Stomach (tissue), 9 donors: ENCODE results near the gene ESCO1. TPM values are rescaled to one million over a fixed set of nuclear protein-coding genes. Genes with fewer than 3 reads are reported as not detected.

Source experiments
- DNase-seq, 2 donors: peaks; one replicate each; pipeline versions ENCODE4 v3.0.0 to v3.0.0-alpha.2; 2013 to 2019
- H3K27ac ChIP-seq, 5 donors: fragments of 200-600 bp in 4 of 5; sonication (generic) in 4 of 5; one replicate each; pipeline ENCODE4 v1.5.1; 2013 to 2019; ENCODE audit warnings: mild to moderate bottlenecking in 1 of 5, moderate library complexity in 1 of 5
- H3K27me3 ChIP-seq, 3 donors: fragments of 200-600 bp; sonication (generic); one replicate each; pipeline ENCODE4 v1.5.1; 2017 to 2019; ENCODE audit warnings: mixed run types in 1 of 3
- H3K36me3 ChIP-seq, 4 donors: fragments of 200-600 bp; sonication (generic); 1 replicate in 3 of 4; 2 replicates in 1 of 4; pipeline ENCODE4 v1.5.1; 2016 to 2019
- H3K4me1 ChIP-seq, 4 donors: fragments of 200-600 bp; sonication (generic); one replicate each; pipeline ENCODE4 v1.5.1; 2016 to 2019
- H3K4me3 ChIP-seq, 4 donors: fragments of 200-600 bp; sonication (generic) in 3 of 4; one replicate each; pipeline ENCODE4 v1.5.1; 2016 to 2019; ENCODE audit warnings: mild to moderate bottlenecking in 1 of 4
- H3K9me3 ChIP-seq, 4 donors: fragments of 200-600 bp; sonication (generic); one replicate each; pipeline ENCODE4 v1.5.1; 2016 to 2019
- EP300 ChIP-seq: sonication (generic); formaldehyde crosslinking; IDR thresholded peaks from one replicate; pipeline ENCODE4 v1.6.1; 2017; ENCODE audit warnings: antibody characterized with exemption
- POLR2A ChIP-seq, 4 donors: fragments of 450-650 bp; IDR thresholded peaks; one replicate each; pipeline ENCODE4 v1.6.1; 2016; ENCODE audit warnings: antibody characterized with exemption in 4 of 4, control low read depth in 2 of 4, mild to moderate bottlenecking in 1 of 4, moderate library complexity in 1 of 4
- POLR2AphosphoS5 ChIP-seq, 3 donors: sonication (generic); formaldehyde crosslinking; IDR thresholded peaks; one replicate each; pipeline ENCODE4 v1.6.1; 2016; ENCODE audit warnings: antibody characterized with exemption in 3 of 3
- WGBS, 5 donors: extraction: QIAGEN DNeasy Blood & Tissue Kit in 3 of 5; methylation state at CpG; one replicate each; pipeline versions ENCODE4 v1.1.5 to v1.1.7; 2013 to 2018; 5-methylcytosine and 5-hydroxymethylcytosine counted together
- intact Hi-C: fragments of 100-400 bp; cut with DNase I; formaldehyde crosslinking; loops from one replicate; pipeline ENCODE4 v1.15.1; 2023; ENCODE audit warnings: low total_unique reads
- polyA plus RNA-seq, 3 donors: library from polyadenylated mRNA; stranded (reverse); fragments of 200-250 nt; gene quantifications; one replicate each; pipeline ENCODE4 v1.2.3, GENCODE V29; 2013
- total RNA-seq, 5 donors: library from RNA; depleted of rRNA; stranded (reverse); fragments of >200 nt; gene quantifications; one replicate each; pipeline versions ENCODE4 v1.1.0 to v1.2.3, GENCODE V29; 2014 to 2016
- TF ChIP-seq, protein P1 (sequence below), 7 experiments: fragments of 450-650 bp in 4 of 7; fragments of 200-600 bp in 3 of 7; sonication (generic) in 3 of 7; IDR thresholded peaks; one replicate each; pipeline ENCODE4 v1.5.1; 2016 to 2019; ENCODE audit warnings: antibody characterized with exemption in 7 of 7, control low read depth in 2 of 7, mild to moderate bottlenecking in 1 of 7
- donor health status: healthy with polysubstance abuse.
- donor health status: Bipolar disorder and iron deficiency.
- donor health status: healthy.

The ESCO1 gene
- total and polyA plus RNA-seq, 8 donors, result 5.2 to 53.6 (median 16.0) TPM

- 84 to 92% (median 88%) methylated on average over 12 to 13 of the region's 13 CpGs for WGBS, 5 donors
- TF ChIP-seq EP300 (no peak), POLR2AphosphoS5 (IDR thresholded peaks at IDR 0.05) (no peak), POLR2A (IDR thresholded peaks at IDR 0.05) (no peak)
- TF ChIP-seq, protein P1, sequence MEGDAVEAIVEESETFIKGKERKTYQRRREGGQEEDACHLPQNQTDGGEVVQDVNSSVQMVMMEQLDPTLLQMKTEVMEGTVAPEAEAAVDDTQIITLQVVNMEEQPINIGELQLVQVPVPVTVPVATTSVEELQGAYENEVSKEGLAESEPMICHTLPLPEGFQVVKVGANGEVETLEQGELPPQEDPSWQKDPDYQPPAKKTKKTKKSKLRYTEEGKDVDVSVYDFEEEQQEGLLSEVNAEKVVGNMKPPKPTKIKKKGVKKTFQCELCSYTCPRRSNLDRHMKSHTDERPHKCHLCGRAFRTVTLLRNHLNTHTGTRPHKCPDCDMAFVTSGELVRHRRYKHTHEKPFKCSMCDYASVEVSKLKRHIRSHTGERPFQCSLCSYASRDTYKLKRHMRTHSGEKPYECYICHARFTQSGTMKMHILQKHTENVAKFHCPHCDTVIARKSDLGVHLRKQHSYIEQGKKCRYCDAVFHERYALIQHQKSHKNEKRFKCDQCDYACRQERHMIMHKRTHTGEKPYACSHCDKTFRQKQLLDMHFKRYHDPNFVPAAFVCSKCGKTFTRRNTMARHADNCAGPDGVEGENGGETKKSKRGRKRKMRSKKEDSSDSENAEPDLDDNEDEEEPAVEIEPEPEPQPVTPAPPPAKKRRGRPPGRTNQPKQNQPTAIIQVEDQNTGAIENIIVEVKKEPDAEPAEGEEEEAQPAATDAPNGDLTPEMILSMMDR (IDR thresholded peaks at IDR 0.05), result no peak
- no peaks in the 10 kb centered on the region for H3K27me3 ChIP-seq
- H3K4me3 ChIP-seq, result no peak overlapping the region
- intact Hi-C loops, result no loop called here
- no peak for DNase-seq
- H3K36me3 ChIP-seq, result peaks cover 0 to 7% (median 1%) of the 10 kb centered on the region in 4 donors
- H3K4me1 ChIP-seq, result no peaks in the 10 kb centered on the region
- no peaks in the 10 kb centered on the region for H3K9me3 ChIP-seq
- no peak overlapping the region for H3K27ac ChIP-seq
Observed at GRCh38 chr18:21507913-21508701, 92.4 kb downstream of the ESCO1 start.

- 84 to 94% (median 92%) methylated on average over 7 of the region's 7 CpGs for WGBS, 5 donors
- Histone ChIP-seq H3K4me3 (no peak overlapping the region), H3K36me3 (peaks cover 0 to 3% (median 0%) of the 10 kb centered on the region in 4 donors), H3K9me3 (no peaks in the 10 kb centered on the region), H3K27ac (no peak overlapping the region), H3K4me1 (no peaks in the 10 kb centered on the region), H3K27me3 (no peaks in the 10 kb centered on the region)
- TF ChIP-seq EP300 (no peak), POLR2AphosphoS5 (IDR thresholded peaks at IDR 0.05) (no peak), POLR2A (IDR thresholded peaks at IDR 0.05) (no peak)
- TF ChIP-seq, protein P1 (IDR thresholded peaks at IDR 0.05), result no peak
- DNase-seq, result no peak
- intact Hi-C loops, result no loop called here
Observed at GRCh38 chr18:21502661-21503060, 97.8 kb downstream of the ESCO1 start.

DNA sequence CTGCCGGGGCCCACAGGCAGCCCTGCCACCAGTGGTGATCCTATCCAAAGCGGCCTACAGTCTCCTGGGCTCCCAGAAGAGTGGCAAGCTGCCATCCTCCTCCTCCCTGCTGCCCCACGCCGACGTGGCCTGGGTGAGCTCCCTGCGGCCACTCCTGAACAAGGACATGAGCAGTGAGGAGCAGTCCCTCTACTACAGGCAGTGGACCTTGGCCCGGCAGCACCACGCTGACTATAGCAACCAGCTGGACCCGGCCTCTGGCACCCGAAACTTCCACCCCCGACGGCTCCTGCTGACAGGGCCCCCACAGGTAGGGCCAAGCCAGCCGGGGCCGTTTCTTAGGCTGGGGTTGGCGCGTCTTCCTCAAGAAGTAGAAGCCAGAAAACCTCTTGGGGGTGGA, 100.5 kb downstream of the ESCO1 start:
- DNase-seq, result no peak
- 83 to 91% (median 85%) methylated on average over 8 to 16 of the region's 16 CpGs for WGBS, 5 donors
- TF ChIP-seq POLR2A (IDR thresholded peaks at IDR 0.05) (no peak), EP300 (no peak), POLR2AphosphoS5 (IDR thresholded peaks at IDR 0.05) (no peak)
- TF ChIP-seq, protein P1 (IDR thresholded peaks at IDR 0.05), result no peak

GRCh38 chr18:21496277-21496835, 104.1 kb downstream of the ESCO1 start:
- Histone ChIP-seq H3K27me3 (no peaks in the 10 kb centered on the region), H3K27ac (no peak overlapping the region), H3K36me3 (no peaks in the 10 kb centered on the region), H3K4me1 (no peaks in the 10 kb centered on the region), H3K9me3 (no peaks in the 10 kb centered on the region), H3K4me3 (no peak overlapping the region)
- no peak for TF ChIP-seq POLR2AphosphoS5 (IDR thresholded peaks at IDR 0.05)
- intact Hi-C loops, result no loop called here
- WGBS, 5 donors, result 78 to 82% (median 80%) methylated on average over 12 of the region's 12 CpGs
- no peak for DNase-seq

More for the DNA sequence above, 100.5 kb downstream of the ESCO1 start:
- intact Hi-C loops, result no loop called here
- Histone ChIP-seq H3K9me3 (no peaks in the 10 kb centered on the region), H3K27me3 (no peaks in the 10 kb centered on the region), H3K4me1 (no peaks in the 10 kb centered on the region), H3K36me3 (no peaks in the 10 kb centered on the region), H3K4me3 (no peak overlapping the region), H3K27ac (no peak overlapping the region)

DNA sequence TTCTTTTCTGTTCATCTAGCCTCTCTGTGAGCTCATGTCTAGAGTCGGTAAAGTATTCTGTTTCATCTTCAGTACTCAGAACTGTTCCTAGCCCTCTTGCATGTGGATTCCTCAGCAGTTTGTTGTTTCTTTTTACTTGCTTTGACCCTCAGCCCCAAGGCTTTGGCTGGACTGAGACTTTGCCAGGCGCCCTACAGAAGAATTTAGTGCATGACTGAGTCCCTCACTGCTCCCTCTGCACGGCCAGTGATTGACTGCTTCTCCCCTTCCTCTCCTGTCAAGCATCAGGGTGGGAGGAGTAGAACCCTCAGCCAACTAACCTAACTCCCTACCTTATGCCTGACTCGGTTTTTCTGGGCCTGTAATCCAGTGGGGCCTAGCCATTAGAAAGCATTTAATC, 109.8 kb downstream of the ESCO1 start:
- H3K27me3 ChIP-seq, result peaks cover 0 to 2% (median 0%) of the 10 kb centered on the region in 3 donors
- no peaks in the 10 kb centered on the region for H3K4me1 ChIP-seq

More for the DNA sequence above, 109.8 kb downstream of the ESCO1 start:
- TF ChIP-seq, protein P1 (IDR thresholded peaks at IDR 0.05), result no peak
- no peak for TF ChIP-seq POLR2A (IDR thresholded peaks at IDR 0.05)
- WGBS, 5 donors, result 69 to 81% (median 76%) methylated on average over 4 of the region's 4 CpGs
- no peak for DNase-seq
- Histone ChIP-seq H3K4me3 (no peak overlapping the region), H3K36me3 (no peaks in the 10 kb centered on the region), H3K9me3 (no peaks in the 10 kb centered on the region), H3K27ac (no peak overlapping the region)
- intact Hi-C loops, result no loop called here
